ENCODE data around the gene ZNF784.

Gene ZNF784

GRCh38 chr19:55656988-55657747 lies 32.8 kb upstream of the ZNF784 start:
- Histone ChIP-seq H3K4me2 (ENCODE audit: insufficient read depth, low read length) (peak overlapping the region; percentile 83), H3K9ac (ENCODE audit: low read depth, low read length) (peak overlapping the region; percentile 90), H3K4me3 (ENCODE audit: low read depth in 1 of 2, low read length in 2 of 2) (peak overlapping the region in 1 of 2 experiments; percentile 76; a peak in 3 of 4 replicates), H4K20me1 (ENCODE audit: insufficient read depth, low read length) (peaks cover 67% of the 10 kb centered on the region), H3K79me2 (ENCODE audit: insufficient read depth, low read length) (peaks cover 80% of the 10 kb centered on the region), H3K4me1 (ENCODE audit: insufficient read depth, low read length) (peaks cover 51% of the 10 kb centered on the region), H3K27me3 (ENCODE audit: insufficient read depth, low read length, poor library complexity) (no peaks in the 10 kb centered on the region), H3K9me3 (ENCODE audit: insufficient read depth, low read length, severe bottlenecking) (no peaks in the 10 kb centered on the region), H3K36me3 (ENCODE audit: insufficient read depth, low read length) (peaks cover 66% of the 10 kb centered on the region), H3K27ac (ENCODE audit: low read length) (peak overlapping the region; percentile 89; the same call in 1 of the 2 replicates), H2AFZ (ENCODE audit: low read depth, low read length) (no peak overlapping the region)
- TF ChIP-seq EZH2 (IDR thresholded peaks at IDR 0.05; ENCODE audit: borderline replicate concordance, low read depth, low read length, severe bottlenecking) (no peak), CTCF (IDR thresholded peaks at IDR 0.05; ENCODE audit: borderline replicate concordance, extremely low read depth, low read length, poor library complexity, severe bottlenecking) (no peak)
- no peak for DNase-seq
- ATAC-seq (ENCODE audit: insufficient read depth, low read depth): no peak

GRCh38 chr19:55656552-55656951 lies 32.2 kb upstream of the ZNF784 start:
- Histone ChIP-seq H3K4me1 (ENCODE audit: insufficient read depth, low read length) (peaks cover 52% of the 10 kb centered on the region), H3K4me2 (ENCODE audit: insufficient read depth, low read length) (peak overlapping the region; percentile 83), H3K9ac (ENCODE audit: low read depth, low read length) (peak overlapping the region; percentile 90), H3K79me2 (ENCODE audit: insufficient read depth, low read length) (peaks cover 74% of the 10 kb centered on the region), H3K4me3 (ENCODE audit: low read depth in 1 of 2, low read length in 2 of 2) (peak overlapping the region; percentile 76 to 89; a peak in 3 of 4 replicates), H3K27ac (ENCODE audit: low read length) (peak overlapping the region; percentile 89), H3K36me3 (ENCODE audit: insufficient read depth, low read length) (peaks cover 60% of the 10 kb centered on the region), H3K9me3 (ENCODE audit: insufficient read depth, low read length, severe bottlenecking) (no peaks in the 10 kb centered on the region), H2AFZ (ENCODE audit: low read depth, low read length) (no peak overlapping the region), H3K27me3 (ENCODE audit: insufficient read depth, low read length, poor library complexity) (no peaks in the 10 kb centered on the region), H4K20me1 (ENCODE audit: insufficient read depth, low read length) (peaks cover 62% of the 10 kb centered on the region)
- no peak for TF ChIP-seq CTCF (IDR thresholded peaks at IDR 0.05; ENCODE audit: borderline replicate concordance, extremely low read depth, low read length, poor library complexity, severe bottlenecking)
- no peak for TF ChIP-seq EZH2 (IDR thresholded peaks at IDR 0.05; ENCODE audit: borderline replicate concordance, low read depth, low read length, severe bottlenecking)
- ATAC-seq (ENCODE audit: insufficient read depth, low read depth): no peak
- DNase-seq: no peak

GRCh38 chr19:55655648-55656040 lies 31.3 kb upstream of the ZNF784 start:
- Histone ChIP-seq H2AFZ (ENCODE audit: low read depth, low read length) (peak overlapping the region; percentile 28; the same call in 1 of the 2 replicates), H3K4me2 (ENCODE audit: insufficient read depth, low read length) (peak overlapping the region; percentile 83), H3K9me3 (ENCODE audit: insufficient read depth, low read length, severe bottlenecking) (no peaks in the 10 kb centered on the region), H4K20me1 (ENCODE audit: insufficient read depth, low read length) (peaks cover 53% of the 10 kb centered on the region), H3K36me3 (ENCODE audit: insufficient read depth, low read length) (peaks cover 56% of the 10 kb centered on the region), H3K79me2 (ENCODE audit: insufficient read depth, low read length) (peaks cover 65% of the 10 kb centered on the region), H3K27ac (ENCODE audit: low read length) (peak overlapping the region; percentile 89), H3K27me3 (ENCODE audit: insufficient read depth, low read length, poor library complexity) (no peaks in the 10 kb centered on the region), H3K4me3 (ENCODE audit: low read depth in 1 of 2, low read length in 2 of 2) (peak overlapping the region; percentile 76 to 89), H3K4me1 (ENCODE audit: insufficient read depth, low read length) (peaks cover 55% of the 10 kb centered on the region), H3K9ac (ENCODE audit: low read depth, low read length) (peak overlapping the region; percentile 90)
- ATAC-seq (ENCODE audit: insufficient read depth, low read depth) (no peak), DNase-seq (no peak)
- TF ChIP-seq EZH2 (IDR thresholded peaks at IDR 0.05; ENCODE audit: borderline replicate concordance, low read depth, low read length, severe bottlenecking) (no peak), CTCF (IDR thresholded peaks at IDR 0.05; ENCODE audit: borderline replicate concordance, extremely low read depth, low read length, poor library complexity, severe bottlenecking) (no peak)
